IPS-11a (cell line): ENCODE measurements around the gene CCDC184.
"Not testable (repeated sequence)": the region's sequence is repeated elsewhere in the genome, so short reads cannot be mapped to it uniquely, and the experiment has no call there.

Experiments
- H3K4me3 ChIP-seq: one replicate; pipeline ENCODE4 v1.5.1; 2013; ENCODE audit warnings: low read depth, low read length, control low read depth

CCDC184 gene

GRCh38 chr12:48183091-48183875, at the start of gene CCDC184:
TSS of gene CCDC184 (plus strand) at chr12:48183644. CDS start at chr12:48184123, 479 bp downstream.
- peak within 1 kb of the TSS; percentile 53 for H3K4me3 ChIP-seq

- no peak overlapping the region for H3K4me3 ChIP-seq
Observed at GRCh38 chr12:48135027-48135426, 48.4 kb upstream of the CCDC184 start.

- H3K4me3 ChIP-seq = no peak overlapping the region
Observed at GRCh38 chr12:48142818-48143674, 40.4 kb upstream of the CCDC184 start.

- H3K4me3 ChIP-seq = no peak overlapping the region
Observed at GRCh38 chr12:48143898-48144297, 39.5 kb upstream of the CCDC184 start.

GRCh38 chr12:48145981-48146380, 37.5 kb upstream of the CCDC184 start:
- no peak overlapping the region for H3K4me3 ChIP-seq

- no peak overlapping the region for H3K4me3 ChIP-seq
Observed at GRCh38 chr12:48151103-48151771, 32.2 kb upstream of the CCDC184 start.

GRCh38 chr12:48155786-48156185, 27.7 kb upstream of the CCDC184 start:
- not testable (repeated sequence) for H3K4me3 ChIP-seq

GRCh38 chr12:48156652-48157017, 26.8 kb upstream of the CCDC184 start:
- peak overlapping the region; percentile 65 for H3K4me3 ChIP-seq

- peak within 1 kb of the TSS; percentile 65 for H3K4me3 ChIP-seq
Observed at GRCh38 chr12:48157018-48157888, 26.2 kb upstream of the CCDC184 start, which contains the start of gene ASB8. TSS of gene ASB8 (minus strand) at chr12:48157515. CDS start at chr12:48153496, 4,019 bp downstream.

GRCh38 chr12:48157889-48158370, 25.5 kb upstream of the CCDC184 start:
- no peak overlapping the region for H3K4me3 ChIP-seq

GRCh38 chr12:48160046-48160445, 23.4 kb upstream of the CCDC184 start:
- no peak overlapping the region for H3K4me3 ChIP-seq

GRCh38 chr12:48160807-48161206, 22.6 kb upstream of the CCDC184 start:
- H3K4me3 ChIP-seq = no peak overlapping the region

- H3K4me3 ChIP-seq = no peak overlapping the region
Observed at GRCh38 chr12:48163150-48163747, 20.2 kb upstream of the CCDC184 start.

GRCh38 chr12:48164451-48164850, 19.0 kb upstream of the CCDC184 start:
- H3K4me3 ChIP-seq = no peak overlapping the region

GRCh38 chr12:48165089-48165981, 18.1 kb upstream of the CCDC184 start:
- H3K4me3 ChIP-seq = no peak overlapping the region

GRCh38 chr12:48169011-48169410, 14.4 kb upstream of the CCDC184 start:
- no peak overlapping the region for H3K4me3 ChIP-seq

- H3K4me3 ChIP-seq = no peak overlapping the region
Observed at GRCh38 chr12:48175613-48176416, 7.6 kb upstream of the CCDC184 start.

GRCh38 chr12:48176417-48176751, 7.1 kb upstream of the CCDC184 start:
- no peak overlapping the region for H3K4me3 ChIP-seq
